Left ventricle myocardium superior (tissue), 1 donor: Measurements from ENCODE around the gene DNASE1L2. TPM values are rescaled to one million over a fixed set of nuclear protein-coding genes. Genes with fewer than 3 reads are reported as not detected.
A peak's percentile ranks its signal among the peaks of the same experiment; 100 is the strongest.

ENCODE experiments used
- ATAC-seq: fragments of 200-7000 bp; cut with Tn5 transposase; one replicate; pipeline ENCODE4 v1.9.1; 2020; ENCODE audit warnings: mild to moderate bottlenecking, moderate library complexity
- DNase-seq: peaks from one replicate; pipeline ENCODE4 v3.0.0-alpha.2; 2020
- intact Hi-C: fragments of 100-400 bp; cut with micrococcal nuclease; formaldehyde crosslinking; loops from one replicate; pipeline ENCODE4 v1.11.0; 2022
- total RNA-seq: library from RNA; stranded (reverse); fragmentation: NEBNext Ultra II Directional; extraction: Animal tissue kit (Norgen Biotek cat#: 25700); gene quantifications from one replicate; pipeline ENCODE4 v1.2.1, GENCODE V29; 2021
- donor health status: DM: no; HTN: yes; CAD: no; lungs with severe emphysema.

DNASE1L2 gene
- total RNA-seq, 1 donor from 2014 or later: 0.47 TPM

DNA sequence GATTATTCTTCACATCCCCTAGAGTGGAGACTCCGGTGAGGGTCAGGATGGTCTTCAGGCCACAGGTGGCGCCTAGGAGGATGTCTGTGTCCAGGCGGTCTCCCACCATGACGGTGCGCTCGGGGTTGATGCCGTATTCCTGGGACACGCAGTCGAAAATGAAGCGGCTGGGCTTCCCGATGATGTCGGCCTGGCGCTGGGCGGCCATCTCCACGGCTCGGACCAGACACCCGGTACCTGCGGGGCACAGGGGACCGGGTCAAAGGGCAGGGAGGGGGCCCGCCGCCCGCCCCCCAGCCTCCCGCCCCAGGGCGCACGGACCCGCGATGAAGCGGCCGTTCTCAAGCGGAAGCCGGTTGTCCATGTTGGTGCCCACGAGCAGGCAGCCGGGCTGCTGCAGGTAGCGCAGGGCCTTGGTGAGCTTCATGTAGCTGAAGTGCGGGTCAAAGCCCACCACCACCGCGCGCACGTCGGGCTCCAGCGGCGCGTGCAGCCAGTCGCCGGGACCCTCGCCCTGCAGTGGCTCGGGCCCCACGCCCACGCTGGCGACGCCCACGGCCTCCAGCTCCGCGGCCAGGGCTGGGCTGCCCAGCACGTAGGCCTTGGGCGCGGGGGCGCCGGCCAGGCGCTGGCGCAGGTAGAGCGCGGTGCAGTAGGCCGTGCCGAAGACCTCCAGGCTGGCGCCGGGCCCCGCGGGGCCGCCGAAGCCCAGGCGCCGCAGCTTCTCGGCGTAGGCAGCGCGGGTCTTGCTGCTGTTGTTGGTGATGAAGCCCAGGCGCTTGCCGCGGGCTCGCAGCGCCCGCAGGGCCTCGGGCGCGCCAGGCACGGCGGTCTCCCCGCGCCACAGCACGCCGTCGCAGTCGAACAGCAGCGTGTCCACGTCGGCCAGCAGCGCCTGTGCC, 22.2 kb upstream of the DNASE1L2 start:
- DNase-seq (no peak), ATAC-seq (no peak)
- intact Hi-C loops: no loop called here

DNA sequence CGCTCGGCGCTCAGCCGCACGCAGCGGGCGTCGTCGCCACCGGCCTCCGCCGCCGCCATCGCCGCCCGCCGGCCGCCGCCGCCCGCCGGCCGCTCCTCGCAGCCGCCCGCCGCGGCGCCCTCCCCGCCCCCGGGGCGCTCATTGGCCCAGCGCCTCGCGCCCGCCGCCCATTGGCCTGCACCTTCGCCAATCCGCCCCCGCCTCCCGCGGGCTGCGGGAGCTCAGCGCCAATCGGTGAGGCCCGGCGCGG, 21.6 kb upstream of the DNASE1L2 start, which contains the start of gene PGP:
Gene PGP (minus strand): TSS at position 122 of the 250 bp plus-strand sequence. CDS start 63 bp downstream, at position 59.
- no peak for DNase-seq
- intact Hi-C loops: no loop called here
- ATAC-seq: peak; percentile 84

DNA sequence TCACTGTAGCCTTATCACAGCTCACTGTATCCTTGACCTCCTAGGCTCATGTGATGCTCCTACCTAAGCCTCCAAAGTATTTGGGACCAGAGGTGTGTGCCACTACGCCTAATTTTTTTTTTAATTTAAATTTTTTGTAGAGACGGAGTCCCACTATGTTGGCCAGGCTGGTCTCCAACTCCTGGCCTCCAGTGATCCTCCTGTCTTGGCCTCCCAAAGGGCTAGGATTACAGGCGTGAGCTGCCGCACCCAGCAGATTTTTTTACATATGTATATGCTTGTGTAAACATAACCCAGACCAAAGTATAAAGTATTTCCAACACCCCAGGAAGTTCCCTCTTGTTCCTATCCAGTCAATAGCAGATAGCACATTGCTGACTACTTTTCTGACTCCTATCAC, 19.9 kb upstream of the DNASE1L2 start:
- no peak for DNase-seq
- no peak for ATAC-seq
- intact Hi-C loops: no loop called here

DNA sequence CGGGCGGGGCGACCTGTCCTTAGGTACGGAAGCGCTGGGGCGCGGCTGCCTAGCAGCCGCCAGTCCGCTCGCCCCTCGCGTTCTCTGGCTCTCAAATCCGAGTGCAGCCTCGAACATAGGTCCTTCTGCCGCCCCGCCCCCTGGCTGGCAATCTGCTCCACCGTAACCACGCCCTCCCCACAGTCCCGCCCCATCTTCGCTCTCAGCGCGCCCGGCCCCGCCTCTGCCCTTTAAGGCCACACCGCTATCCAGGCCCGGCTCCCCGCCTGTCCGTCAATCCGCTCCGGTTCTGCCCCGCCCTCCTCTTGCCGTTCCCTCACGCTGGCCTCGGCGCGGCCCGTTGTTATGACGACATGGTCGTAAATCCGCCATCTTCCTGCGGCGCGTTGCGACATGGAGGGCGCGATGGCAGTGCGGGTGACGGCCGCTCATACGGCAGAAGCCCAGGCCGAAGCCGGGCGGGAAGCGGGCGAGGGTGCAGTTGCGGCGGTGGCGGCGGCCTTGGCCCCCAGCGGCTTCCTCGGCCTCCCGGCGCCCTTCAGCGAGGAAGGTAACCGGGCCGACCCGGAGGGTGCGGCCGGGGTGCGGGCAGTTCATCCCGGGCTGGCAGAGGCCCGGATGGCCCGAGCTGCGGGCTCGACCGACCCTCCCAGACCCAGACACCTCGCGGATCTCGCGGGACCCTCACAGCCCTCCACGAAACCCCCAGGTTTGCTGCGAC, 12.9 kb upstream of the DNASE1L2 start, which contains the start of gene E4F1:
Gene E4F1 (plus strand): TSS at position 371 of the 721 bp plus-strand sequence. CDS start 23 bp downstream, at position 394.
- intact Hi-C loops: no loop called here
- ATAC-seq (peak; percentile 99), DNase-seq (peak; percentile 100)

DNA sequence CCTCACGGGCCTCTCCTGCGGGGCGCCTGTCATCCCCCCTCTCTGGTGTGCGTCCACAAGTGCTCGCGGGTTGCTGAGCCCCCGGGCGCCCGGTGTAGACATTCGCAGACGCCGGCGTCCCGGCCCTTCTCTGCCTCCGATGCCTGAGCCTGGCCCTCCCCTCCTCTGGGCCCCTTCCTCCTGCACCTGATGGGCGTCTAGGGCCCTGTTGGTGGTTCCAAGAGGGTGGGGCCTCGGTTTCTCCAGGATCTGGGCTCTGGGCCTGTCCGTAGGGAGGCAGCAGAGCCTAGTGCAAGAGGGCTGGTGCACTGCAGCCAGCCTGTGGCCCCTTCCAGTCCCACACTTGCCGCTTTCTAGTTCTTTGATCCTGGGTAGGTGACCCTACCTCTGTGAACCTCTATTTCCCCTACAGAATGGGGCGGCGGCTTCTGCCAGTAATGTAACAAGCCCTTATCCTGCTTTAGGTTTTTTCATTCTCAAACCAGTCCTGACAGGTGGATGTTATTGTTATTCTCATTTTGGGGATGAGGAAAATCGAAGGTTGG, 12.2 kb upstream of the DNASE1L2 start:
- no peak for DNase-seq
- intact Hi-C loops: no loop called here
- peak; percentile 53 for ATAC-seq

DNA sequence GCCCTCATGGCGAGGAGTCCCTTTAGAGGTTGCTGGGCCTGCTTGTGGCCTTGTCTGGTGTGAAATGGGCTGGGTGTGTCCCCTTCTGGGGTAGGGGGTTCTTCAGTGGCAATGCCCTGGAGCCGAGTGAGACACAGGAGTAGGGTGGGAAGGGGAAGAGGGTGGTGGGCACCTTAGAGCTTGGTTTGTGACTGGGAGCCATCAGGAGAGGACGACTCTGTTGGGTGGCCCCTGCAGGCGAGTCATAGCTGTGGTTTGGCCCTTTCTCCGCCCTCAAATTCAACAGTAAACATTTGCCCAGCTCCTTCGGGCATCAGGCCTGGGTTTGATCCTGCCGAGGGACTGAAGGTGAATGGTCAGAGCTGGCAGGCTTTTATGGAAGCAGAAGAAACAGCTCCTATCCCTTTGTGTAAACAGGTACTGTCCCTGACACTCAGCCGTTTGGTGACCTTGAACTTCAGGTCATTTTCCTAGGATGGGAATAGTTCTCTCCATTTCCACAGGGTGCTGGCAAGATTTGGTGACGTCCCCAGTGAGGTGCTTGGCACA, 9.9 kb upstream of the DNASE1L2 start:
- no peak for ATAC-seq
- intact Hi-C loops: no loop called here

DNA sequence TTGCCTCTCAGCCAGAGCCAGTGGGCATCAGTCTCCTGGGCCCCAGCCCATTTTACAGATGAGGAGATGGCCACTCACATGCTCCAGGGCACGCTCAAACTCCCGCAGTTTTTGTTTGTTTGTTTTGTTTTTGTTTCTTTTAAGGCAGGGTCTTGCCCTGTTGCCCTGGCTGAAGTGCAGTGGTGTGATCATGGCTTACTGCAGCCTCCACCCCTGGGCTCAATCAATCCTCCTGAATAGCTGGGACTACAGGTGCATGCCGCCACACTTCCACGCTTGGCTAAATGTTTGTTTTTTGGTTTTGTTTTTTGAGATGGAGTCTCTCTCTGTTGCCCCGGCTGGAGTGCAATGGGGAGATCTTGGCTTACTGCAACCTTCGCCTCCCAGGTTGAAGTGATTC, 9.3 kb upstream of the DNASE1L2 start:
- DNase-seq (no peak), ATAC-seq (no peak)
- intact Hi-C loops: no loop called here

More for the DNA sequence above, 9.9 kb upstream of the DNASE1L2 start:
- no peak for DNase-seq

DNA sequence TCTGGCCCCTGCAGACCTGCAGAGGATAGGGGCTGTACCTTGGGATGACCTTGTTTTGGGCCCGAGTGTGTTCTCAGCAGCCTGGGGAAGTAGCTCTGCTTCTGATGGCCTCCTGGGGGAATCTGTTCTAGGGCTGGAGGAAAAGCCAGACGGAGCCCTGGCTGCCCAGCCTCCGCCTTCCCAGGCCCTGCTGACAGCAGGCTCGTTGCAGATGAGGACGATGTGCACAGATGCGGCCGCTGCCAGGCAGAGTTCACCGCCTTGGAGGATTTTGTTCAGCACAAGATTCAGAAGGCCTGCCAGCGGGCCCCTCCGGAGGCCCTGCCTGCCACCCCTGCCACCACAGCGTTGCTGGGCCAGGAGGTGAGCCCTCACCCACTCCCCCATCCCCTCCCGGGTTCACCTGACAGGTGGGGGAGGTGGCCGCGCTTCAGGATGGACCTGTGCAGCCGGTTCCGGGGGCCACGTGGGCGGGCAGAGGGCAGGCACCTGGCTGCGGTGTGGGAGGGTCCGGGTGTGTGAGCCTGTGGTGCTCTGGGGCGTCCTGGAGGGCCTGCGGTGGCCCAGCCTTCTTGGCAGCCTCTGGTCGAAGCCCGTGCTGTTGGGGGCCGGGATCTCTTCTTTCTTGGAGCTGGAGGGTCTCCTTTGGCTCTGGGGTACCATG, 8.0 kb upstream of the DNASE1L2 start:
- DNase-seq (peak; percentile 25), ATAC-seq (no peak)
- intact Hi-C loops: no loop called here

DNA sequence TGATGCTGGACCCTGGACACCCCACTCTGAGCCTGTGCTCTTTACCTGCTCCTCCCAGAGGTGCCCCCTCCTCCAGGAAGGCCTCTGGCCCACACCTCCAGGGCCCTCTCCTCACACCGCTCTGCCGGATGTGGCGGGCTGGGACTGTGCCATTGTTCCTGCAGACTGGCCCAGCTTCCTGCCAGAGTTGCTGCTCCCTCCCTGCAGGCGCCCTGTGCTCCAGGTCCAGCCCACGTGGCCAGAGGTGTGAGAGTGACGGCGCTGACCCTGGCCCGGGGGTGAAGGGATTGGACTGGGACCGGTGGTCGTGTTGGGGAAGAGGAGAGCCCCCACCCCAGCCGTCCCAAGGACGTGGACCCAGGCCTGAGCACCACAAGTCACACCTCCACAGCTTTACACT, 7.2 kb upstream of the DNASE1L2 start:
- intact Hi-C loops: no loop called here
- DNase-seq: no peak
- no peak for ATAC-seq

DNA sequence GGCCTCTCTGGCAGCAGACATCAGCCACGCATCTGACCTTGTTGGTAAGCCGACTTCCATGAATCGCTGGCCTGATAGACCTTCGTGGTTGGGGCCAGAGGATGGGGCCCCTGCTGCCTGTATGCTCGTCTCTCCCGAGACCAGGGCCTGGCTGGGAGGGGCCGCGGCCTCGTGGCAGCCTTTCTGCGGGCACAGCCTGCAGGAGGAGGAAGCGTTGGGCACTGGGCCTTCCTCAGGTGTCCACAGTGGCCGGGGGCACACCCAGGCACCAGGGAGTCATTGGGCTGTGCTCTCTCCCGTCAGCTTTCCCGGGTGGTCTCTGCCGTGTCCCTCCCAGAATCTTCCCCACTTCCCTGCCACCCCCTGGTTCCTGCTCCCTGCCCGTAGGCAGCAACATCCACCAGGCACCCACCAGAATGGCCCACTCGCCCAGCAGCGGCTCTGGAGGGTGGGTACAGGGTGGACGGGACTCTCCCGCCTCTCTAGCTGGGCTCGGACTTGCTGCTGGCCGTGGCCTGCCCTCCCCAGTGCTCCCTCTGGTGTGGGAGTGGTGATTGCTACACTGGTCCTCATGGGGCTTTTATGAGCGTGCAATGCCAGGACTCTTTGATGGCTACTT, 6.5 kb upstream of the DNASE1L2 start:
- DNase-seq (no peak), ATAC-seq (no peak)
- intact Hi-C loops: no loop called here

DNA sequence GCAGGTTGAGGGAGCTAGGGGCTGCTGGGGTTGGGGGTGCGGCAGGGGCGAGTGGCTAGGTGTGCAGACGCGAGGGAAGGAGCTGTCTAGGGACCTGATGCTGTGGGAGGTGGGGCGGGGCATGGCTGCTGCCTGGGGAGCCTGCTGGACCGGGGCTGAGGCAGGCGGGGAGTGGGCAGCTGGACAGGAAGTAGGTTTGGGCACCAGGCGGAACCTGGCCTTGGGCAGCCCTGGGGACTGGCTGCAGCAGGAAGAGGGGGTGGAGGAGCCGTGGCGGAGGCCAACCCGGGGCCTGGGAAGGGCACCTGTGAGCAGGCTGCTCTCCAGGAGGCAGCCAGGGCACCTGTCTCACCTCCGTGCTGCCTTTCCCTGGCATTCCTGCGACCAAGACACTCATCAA, 5.9 kb upstream of the DNASE1L2 start:
- ATAC-seq (no peak), DNase-seq (no peak)
- intact Hi-C loops: no loop called here

DNA sequence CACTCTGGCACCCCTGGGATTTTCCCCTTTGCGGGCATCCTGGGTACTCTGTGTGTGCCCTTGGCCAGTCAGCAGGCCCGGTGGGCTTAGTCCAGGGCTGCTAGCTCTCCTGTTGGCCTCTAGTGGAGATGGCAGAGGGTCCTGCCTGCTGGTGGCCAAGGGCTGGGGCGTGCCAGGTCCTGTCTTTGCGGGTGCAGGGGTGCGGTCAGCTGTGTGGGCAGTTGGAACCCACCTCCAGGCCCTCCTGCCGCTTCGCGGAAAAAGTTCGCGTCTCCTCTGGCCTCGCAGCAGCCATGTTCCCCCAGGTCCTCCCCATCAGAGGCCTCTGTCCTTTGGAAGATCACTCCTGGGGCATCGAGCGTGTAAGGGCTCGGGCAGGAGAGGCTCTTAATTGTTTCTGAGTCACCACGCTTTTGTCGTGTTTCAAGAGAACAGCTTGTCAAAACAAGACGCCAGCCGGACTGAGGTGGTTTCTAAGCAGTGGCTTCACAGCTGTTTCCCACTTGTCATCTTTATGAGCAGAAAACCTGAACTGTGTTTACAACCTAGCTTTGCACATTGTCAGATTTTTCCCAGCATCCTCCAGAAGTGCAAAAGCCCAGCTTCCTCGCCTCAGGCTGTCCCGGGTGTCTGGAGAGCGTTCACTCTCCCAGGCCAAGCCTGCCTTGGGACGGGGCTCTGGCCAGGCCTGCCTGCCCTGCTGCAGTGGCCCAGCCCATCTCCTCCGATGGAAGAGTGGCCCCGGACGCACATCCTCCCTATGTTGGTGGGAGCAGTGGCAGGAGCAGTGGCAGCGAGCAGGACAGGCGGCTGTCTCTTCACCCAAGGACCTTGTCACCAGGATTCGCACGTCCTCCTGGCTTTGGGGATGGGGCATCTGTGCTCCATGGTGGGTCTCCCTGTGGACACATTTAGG, 5.0 kb upstream of the DNASE1L2 start:
- DNase-seq (no peak), ATAC-seq (no peak)
- intact Hi-C loops: no loop called here

DNA sequence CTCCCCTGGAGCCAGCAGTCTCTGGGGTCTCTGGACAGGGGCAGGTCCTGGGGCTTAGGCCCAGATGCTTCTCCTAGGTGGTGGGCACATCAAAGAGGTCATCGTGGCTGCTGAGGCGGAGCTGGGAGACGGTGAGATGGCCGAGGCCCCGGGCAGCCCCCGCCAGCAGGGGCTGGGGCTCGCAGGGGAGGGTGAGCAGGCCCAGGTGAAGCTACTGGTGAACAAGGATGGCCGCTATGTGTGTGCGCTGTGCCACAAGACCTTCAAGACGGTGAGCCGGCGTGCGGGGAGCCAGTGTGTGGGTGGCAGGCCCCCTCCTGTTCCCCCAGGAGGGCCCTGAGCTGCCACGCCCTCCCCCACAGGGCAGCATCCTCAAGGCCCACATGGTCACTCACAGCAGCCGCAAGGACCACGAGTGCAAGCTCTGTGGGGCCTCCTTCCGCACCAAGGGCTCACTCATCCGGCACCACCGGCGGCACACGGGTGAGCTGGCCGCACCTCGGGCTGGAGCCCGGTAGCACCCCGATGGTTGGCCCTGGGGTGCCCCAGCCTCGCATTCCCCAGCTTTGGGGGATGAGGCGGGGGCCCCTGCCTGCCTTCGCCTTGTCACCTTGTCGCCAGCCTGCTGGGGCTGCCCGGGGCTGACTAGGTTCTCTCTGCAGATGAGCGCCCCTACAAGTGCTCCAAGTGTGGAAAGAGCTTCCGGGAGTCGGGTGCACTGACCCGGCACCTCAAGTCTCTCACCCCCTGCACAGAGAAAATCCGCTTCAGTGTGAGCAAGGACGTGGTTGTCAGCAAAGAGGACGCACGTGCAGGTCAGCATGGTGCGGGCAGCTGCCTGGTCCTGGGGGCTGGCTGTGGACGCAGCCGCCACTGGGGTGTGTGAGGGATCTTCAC, 3.9 kb upstream of the DNASE1L2 start:
- intact Hi-C loops: no loop called here
- no peak for DNase-seq
- no peak for ATAC-seq

DNA sequence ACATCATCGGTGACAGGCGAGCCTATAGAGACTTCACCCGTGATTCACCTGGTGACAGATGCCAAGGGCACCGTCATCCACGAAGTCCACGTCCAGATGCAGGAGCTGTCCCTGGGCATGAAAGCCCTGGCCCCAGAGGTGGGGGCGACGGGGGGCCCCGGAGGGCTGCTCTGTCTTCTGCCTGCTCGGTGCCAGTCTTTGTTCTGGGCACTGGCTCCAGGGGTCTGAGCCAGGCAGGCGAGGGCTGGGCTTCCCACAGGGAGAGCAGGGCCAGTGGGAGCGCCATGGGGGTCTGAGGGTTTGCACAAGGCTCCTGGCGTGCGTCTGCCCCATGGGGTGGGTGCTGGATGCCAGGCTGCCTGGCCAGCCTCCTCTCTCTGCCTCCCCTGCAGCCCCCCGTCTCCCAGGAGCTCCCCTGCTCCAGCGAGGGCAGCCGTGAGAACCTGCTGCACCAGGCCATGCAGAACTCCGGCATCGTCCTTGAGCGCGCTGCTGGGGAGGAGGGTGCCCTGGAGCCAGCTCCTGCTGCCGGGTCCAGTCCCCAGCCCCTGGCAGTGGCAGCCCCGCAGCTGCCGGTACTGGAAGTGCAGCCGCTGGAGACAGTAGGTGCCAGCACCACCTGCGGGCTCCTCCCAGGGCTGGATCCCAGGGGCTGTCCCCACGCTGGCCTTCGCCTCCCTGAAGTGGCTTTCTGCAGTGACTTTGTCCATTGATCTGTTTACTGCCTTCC, 3.0 kb upstream of the DNASE1L2 start:
- ATAC-seq (no peak), DNase-seq (peak; percentile 22)
- intact Hi-C loops: no loop called here

DNA sequence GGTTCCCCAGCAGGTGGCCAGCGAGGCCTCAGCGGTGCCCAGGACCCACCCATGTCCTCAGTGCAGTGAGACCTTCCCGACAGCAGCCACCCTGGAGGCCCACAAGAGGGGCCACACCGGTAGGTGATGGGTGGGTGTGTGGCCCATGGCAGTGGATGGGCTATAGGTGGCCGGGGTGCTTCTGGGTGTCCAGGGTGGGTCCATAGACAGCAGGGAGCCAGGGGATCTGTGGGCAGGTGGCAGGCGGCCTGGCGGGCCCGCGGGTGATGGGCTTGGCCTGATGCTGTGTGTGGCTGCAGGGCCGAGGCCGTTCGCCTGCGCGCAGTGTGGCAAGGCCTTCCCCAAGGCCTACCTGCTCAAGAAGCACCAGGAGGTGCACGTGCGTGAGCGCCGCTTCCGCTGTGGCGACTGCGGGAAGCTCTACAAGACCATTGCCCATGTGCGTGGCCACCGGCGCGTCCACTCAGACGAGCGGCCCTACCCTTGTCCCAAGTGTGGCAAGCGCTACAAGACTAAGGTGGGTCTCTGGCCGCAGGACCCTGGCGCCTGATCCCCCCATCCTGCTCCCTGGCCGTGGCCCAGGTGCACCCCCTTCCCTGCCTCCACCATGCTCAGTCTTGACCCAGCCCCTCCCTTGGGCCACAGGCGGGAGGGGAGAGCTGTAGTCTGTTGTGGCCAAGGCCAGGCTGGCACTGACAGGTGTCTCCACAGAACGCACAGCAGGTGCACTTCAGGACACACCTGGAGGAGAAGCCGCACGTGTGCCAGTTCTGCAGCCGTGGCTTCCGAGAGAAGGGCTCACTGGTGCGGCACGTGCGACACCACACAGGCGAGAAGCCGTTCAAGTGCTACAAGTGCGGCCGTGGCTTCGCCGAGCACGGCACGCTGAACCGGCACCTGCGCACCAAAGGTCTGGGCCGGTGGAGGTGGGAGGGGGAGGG, 2.1 kb upstream of the DNASE1L2 start:
- DNase-seq: peak; percentile 27
- intact Hi-C loops: no loop called here

More for the DNA sequence above, 2.1 kb upstream of the DNASE1L2 start:
- no peak for ATAC-seq
